Neural progenitor cell (in vitro differentiated cells): ENCODE measurements around the gene MPND.

Source experiments
- EZH2phosphoT487 ChIP-seq: fragments of 200-600 bp; sonication (generic); IDR thresholded peaks from 2 replicates; pipeline ENCODE4 v1.6.1; 2017; ENCODE audit warnings: antibody characterized with exemption
- TF ChIP-seq, protein P1 (sequence below): fragments of 200-600 bp; sonication (generic); IDR thresholded peaks from 2 replicates; pipeline ENCODE4 v1.5.1; 2017; ENCODE audit warnings: antibody characterized with exemption, mild to moderate bottlenecking

DNA sequence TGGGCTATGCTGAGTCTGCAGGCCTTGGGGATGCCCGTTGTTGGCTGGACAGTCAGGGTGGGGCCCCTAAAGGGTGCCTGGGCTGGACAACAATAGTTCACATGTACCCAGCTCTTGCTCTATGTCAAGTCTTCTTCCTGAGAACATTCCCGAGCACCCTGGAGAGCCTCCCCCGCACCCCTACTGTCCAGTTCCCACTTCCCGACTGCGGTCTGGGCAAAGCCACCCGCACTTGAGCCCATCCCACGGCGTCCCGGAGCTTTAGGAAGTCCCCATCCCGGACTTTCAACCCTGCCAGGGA lies 1.1 kb upstream of the MPND start:
- TF ChIP-seq, protein P1, sequence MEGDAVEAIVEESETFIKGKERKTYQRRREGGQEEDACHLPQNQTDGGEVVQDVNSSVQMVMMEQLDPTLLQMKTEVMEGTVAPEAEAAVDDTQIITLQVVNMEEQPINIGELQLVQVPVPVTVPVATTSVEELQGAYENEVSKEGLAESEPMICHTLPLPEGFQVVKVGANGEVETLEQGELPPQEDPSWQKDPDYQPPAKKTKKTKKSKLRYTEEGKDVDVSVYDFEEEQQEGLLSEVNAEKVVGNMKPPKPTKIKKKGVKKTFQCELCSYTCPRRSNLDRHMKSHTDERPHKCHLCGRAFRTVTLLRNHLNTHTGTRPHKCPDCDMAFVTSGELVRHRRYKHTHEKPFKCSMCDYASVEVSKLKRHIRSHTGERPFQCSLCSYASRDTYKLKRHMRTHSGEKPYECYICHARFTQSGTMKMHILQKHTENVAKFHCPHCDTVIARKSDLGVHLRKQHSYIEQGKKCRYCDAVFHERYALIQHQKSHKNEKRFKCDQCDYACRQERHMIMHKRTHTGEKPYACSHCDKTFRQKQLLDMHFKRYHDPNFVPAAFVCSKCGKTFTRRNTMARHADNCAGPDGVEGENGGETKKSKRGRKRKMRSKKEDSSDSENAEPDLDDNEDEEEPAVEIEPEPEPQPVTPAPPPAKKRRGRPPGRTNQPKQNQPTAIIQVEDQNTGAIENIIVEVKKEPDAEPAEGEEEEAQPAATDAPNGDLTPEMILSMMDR: no peak
- no peak for TF ChIP-seq EZH2phosphoT487
